Endodermal cell (in vitro differentiated cells): ENCODE results near the gene FAM83C. TPM values are rescaled to one million over a fixed set of nuclear protein-coding genes. Genes with fewer than 3 reads are reported as not detected.

Experiments used
- DNase-seq: peaks from one replicate; pipeline ENCODE4 v3.0.0-alpha.2; 2017
- H3K27ac ChIP-seq: 2 replicates; pipeline ENCODE4 v1.5.1; 2013; ENCODE audit warnings: mild to moderate bottlenecking, low read depth, low read length, moderate library complexity
- H3K27me3 ChIP-seq: 2 replicates; pipeline ENCODE4 v1.6.1; 2013; ENCODE audit warnings: mild to moderate bottlenecking, low read length, moderate library complexity; ENCODE audit not compliant: insufficient read depth, control insufficient read depth, poor library complexity, severe bottlenecking
- H3K36me3 ChIP-seq: 2 replicates; pipeline ENCODE4 v1.7.0; 2013; ENCODE audit warnings: mild to moderate bottlenecking, low read length, moderate library complexity; ENCODE audit not compliant: control insufficient read depth, insufficient read depth
- H3K4me1 ChIP-seq: one replicate; pipeline ENCODE4 v1.7.0; 2013; ENCODE audit warnings: low read length; ENCODE audit not compliant: control insufficient read depth, insufficient read depth
- H3K4me3 ChIP-seq: 2 replicates; pipeline ENCODE4 v1.5.1; 2013; ENCODE audit warnings: mild to moderate bottlenecking, low read length, moderate library complexity
- H3K9ac ChIP-seq: 2 replicates; pipeline ENCODE4 v1.6.1; 2013; ENCODE audit warnings: mild to moderate bottlenecking, low read length, moderate library complexity; ENCODE audit not compliant: poor library complexity, severe bottlenecking; ENCODE audit errors: extremely low read depth
- H3K9me3 ChIP-seq: 2 replicates; pipeline ENCODE4 v1.6.1; 2013; ENCODE audit warnings: mild to moderate bottlenecking, low read length, moderate library complexity; ENCODE audit not compliant: control insufficient read depth
- H3K27ac Mint-ChIP-seq: 2 replicates; pipeline ENCODE4 v1.8.0; 2020; ENCODE audit warnings: mixed read lengths
- H3K27me3 Mint-ChIP-seq: 2 replicates; pipeline ENCODE4 v1.8.0; 2021; ENCODE audit warnings: mild to moderate bottlenecking, mixed read lengths; ENCODE audit not compliant: insufficient read depth
- H3K36me3 Mint-ChIP-seq: 2 replicates; pipeline ENCODE4 v1.8.0; 2020; ENCODE audit warnings: low read depth, mixed read lengths
- H3K4me1 Mint-ChIP-seq: 2 replicates; pipeline ENCODE4 v1.8.0; 2020; ENCODE audit warnings: mixed read lengths
- H3K4me3 Mint-ChIP-seq: 2 replicates; pipeline ENCODE4 v1.8.0; 2020; ENCODE audit warnings: mild to moderate bottlenecking, moderate library complexity, mixed read lengths
- H3K9me3 Mint-ChIP-seq: 2 replicates; pipeline ENCODE4 v1.8.0; 2020; ENCODE audit warnings: mild to moderate bottlenecking, mixed read lengths
- CTCF ChIP-seq: fragments of 200-600 bp; sonication (generic); conservative IDR thresholded peaks from 2 replicates; pipeline ENCODE4 v1.5.0; 2021; ENCODE audit warnings: antibody characterized with exemption, mild to moderate bottlenecking
- WGBS, 2 experiments: methylation state at CpG; one replicate each; pipeline versions ENCODE4 v1.1.5 to v1.1.7; 2013; ENCODE audit warnings: missing lambda C conversion rate in 2 of 2, mixed read lengths in 1 of 2; ENCODE audit not compliant: insufficient coverage in 1 of 2, insufficient read length in 1 of 2; 5-methylcytosine and 5-hydroxymethylcytosine counted together
- total RNA-seq, 2 donors: library from RNA; stranded (reverse); fragmentation: NEBNext Ultra II Directional in 1 of 2; extraction: Animal tissue kit (Norgen Biotek cat#: 25700) in 1 of 2; gene quantifications; 2 replicates in 1 of 2; 3 replicates in 1 of 2; pipeline ENCODE4 v1.2.1, GENCODE V29; 2021

Gene FAM83C
- total RNA-seq, 2 donors from 2014 or later: not detected

GRCh38 chr20:35333606-35334005 is 41.4 kb upstream of the FAM83C start:
- H3K36me3 ChIP-seq: no peaks in the 10 kb centered on the region
- no peaks in the 10 kb centered on the region for H3K27me3 ChIP-seq
- H3K4me1 Mint-ChIP-seq: peaks cover 5% of the 10 kb centered on the region
- H3K4me3 Mint-ChIP-seq: no peak overlapping the region
- H3K36me3 Mint-ChIP-seq: peaks cover 2% of the 10 kb centered on the region
- H3K27ac Mint-ChIP-seq: no peak overlapping the region
- no peak overlapping the region for H3K27ac ChIP-seq
- peaks cover 3% of the 10 kb centered on the region for H3K4me1 ChIP-seq
- no peaks in the 10 kb centered on the region for H3K27me3 Mint-ChIP-seq
- 95 to 100% methylated on average over 3 to 4 of the region's 4 CpGs for WGBS, 2 experiments
- no peaks in the 10 kb centered on the region for H3K9me3 ChIP-seq
- no peaks in the 10 kb centered on the region for H3K9me3 Mint-ChIP-seq
- no peak for DNase-seq
- no peak overlapping the region for H3K9ac ChIP-seq
- no peak for TF ChIP-seq CTCF
- H3K4me3 ChIP-seq: no peak overlapping the region

GRCh38 chr20:35332540-35333200 is 40.4 kb upstream of the FAM83C start:
- H3K36me3 Mint-ChIP-seq: peaks cover 2% of the 10 kb centered on the region
- Histone ChIP-seq H3K27me3 (no peaks in the 10 kb centered on the region), H3K4me3 (no peak overlapping the region), H3K27ac (no peak overlapping the region), H3K36me3 (no peaks in the 10 kb centered on the region), H3K9me3 (no peaks in the 10 kb centered on the region), H3K9ac (no peak overlapping the region), H3K4me1 (peaks cover 7% of the 10 kb centered on the region)
- TF ChIP-seq CTCF: no peak
- WGBS, 2 experiments: 90 to 95% methylated on average over 3 to 5 of the region's 5 CpGs
- H3K4me1 Mint-ChIP-seq: peaks cover 5% of the 10 kb centered on the region
- H3K27ac Mint-ChIP-seq: no peak overlapping the region
- H3K4me3 Mint-ChIP-seq: no peak overlapping the region
- H3K27me3 Mint-ChIP-seq: no peaks in the 10 kb centered on the region
- DNase-seq: no peak
- no peaks in the 10 kb centered on the region for H3K9me3 Mint-ChIP-seq

- H3K27me3 ChIP-seq: no peaks in the 10 kb centered on the region
- WGBS, 2 experiments: 58 to 83% methylated on average over 2 to 4 of the region's 4 CpGs
- peaks cover 14% of the 10 kb centered on the region for H3K4me1 Mint-ChIP-seq
- H3K4me1 ChIP-seq: peaks cover 7% of the 10 kb centered on the region
- peak; percentile 93 for TF ChIP-seq CTCF
- DNase-seq: peak; percentile 93
- no peak overlapping the region for H3K4me3 Mint-ChIP-seq
- H3K36me3 Mint-ChIP-seq: peaks cover 6% of the 10 kb centered on the region
- H3K27ac ChIP-seq: no peak overlapping the region
- H3K36me3 ChIP-seq: peaks cover 3% of the 10 kb centered on the region
- no peak overlapping the region for H3K27ac Mint-ChIP-seq
- H3K27me3 Mint-ChIP-seq: no peaks in the 10 kb centered on the region
- H3K9me3 ChIP-seq: no peaks in the 10 kb centered on the region
- no peak overlapping the region for H3K4me3 ChIP-seq
- no peak overlapping the region for H3K9ac ChIP-seq
- H3K9me3 Mint-ChIP-seq: no peaks in the 10 kb centered on the region
Observed at GRCh38 chr20:35329435-35330139, 37.4 kb upstream of the FAM83C start.
